Stimulated activated CD8-positive, alpha-beta memory T cell treated with anti-CD3 and anti-CD28 coated beads, Interleukin-7, amount 100 ng/mL, for 48 hours (primary cell): ENCODE results near the gene CIAO3.
"Not testable (repeated sequence)": the region's sequence is repeated elsewhere in the genome, so short reads cannot be mapped to it uniquely, and the experiment has no call there.

Experiments
- DNase-seq, 2 donors: peaks; one replicate each; pipeline ENCODE4 v3.0.0-alpha.2; 2020; ENCODE audit warnings: low read depth in 1 of 2; ENCODE audit errors: extremely low read depth in 1 of 2

The CIAO3 gene

DNA sequence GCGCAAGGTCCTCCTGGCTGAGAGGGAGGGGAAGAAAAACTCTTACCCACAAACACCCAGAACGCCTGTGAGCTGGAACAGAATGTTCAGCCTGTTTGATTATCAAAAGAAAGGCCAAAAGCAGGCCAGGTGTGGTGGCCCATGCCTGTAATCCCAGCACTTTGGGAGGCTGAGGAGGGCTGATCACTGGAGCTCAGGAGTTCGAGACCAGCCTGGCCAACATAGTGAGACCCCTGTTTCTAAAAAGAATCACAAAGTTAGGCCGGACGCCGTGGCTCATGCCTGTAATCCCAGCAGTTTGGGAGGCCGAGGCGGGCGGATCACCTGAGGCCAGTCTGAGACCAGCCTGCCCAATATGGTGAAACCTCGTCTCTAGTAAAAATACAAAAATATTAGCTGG is 35.5 kb upstream of the CIAO3 start:
- DNase-seq, result not testable (repeated sequence)

DNA sequence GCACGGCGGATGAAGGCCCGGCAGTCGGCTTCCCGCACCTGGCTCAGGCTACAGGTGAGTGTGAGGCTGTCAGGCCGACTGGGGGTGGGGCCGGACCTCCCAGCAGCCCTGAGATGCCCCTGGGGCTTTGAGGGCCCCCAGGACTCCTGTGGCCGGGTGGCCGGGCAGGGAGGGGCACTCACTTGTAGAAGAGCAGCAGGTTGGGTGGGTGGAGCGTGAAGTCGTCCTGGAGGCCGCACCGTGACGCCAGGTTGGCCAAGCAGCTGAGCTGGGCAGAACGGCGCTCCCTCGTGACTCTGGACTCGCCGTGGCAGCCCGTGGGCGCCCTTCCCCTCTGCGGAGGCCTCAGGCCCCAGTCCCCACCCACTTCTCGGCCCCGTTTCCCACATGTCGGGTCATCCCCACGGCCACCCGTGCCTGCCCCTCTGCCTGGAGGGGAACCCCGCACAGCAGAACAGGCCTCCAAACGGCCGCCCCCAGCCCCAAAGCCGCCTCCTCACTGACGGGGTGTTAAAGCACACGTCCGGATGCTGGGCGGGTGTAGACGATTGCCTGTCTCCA is 34.5 kb upstream of the CIAO3 start:
- DNase-seq, result no peak

DNA sequence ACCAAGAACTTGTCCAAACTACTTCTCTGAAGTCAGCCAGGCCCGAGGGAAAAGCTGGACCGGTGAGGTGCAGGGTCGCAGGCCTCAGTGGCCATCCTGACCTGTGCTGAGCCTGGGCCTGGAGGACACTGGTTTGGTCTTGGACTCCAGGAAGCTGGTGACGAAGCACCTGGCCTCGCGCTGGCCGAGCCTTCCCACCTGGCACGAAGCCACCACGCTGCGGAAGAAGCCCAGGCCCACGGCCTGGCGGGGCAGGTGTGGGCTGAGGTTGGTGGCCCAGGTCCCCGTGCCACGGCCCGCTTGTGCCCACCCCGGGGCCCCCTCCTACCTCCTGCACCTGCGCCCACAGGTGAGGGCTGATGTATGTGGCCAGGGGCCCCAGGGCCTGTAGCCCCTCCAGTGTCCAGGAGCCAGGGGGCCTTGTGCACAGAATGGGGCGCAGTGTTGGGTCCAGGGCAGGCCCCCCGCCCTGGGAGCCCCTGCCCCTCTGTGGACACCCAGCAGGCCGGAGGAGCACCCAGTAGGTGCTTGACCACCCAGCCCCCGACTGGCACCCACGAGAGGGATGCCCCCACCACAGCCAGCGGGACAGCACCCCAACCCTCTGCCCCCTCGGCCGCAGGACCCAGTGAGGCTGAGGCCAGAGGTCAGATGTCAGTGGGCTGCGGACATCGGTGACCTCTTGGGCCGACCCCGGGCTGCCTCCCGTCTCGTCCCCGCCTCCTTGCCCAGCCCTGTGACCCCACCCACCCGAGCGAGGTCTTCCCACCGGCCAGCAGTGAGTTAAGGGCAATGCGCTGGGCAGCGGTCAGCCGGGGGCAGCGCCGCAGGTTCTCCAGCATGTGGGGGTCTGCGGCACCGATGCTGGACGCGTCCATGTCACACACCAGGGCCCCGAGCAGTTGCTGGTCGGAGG is 33.5 kb upstream of the CIAO3 start:
- no peak for DNase-seq

DNA sequence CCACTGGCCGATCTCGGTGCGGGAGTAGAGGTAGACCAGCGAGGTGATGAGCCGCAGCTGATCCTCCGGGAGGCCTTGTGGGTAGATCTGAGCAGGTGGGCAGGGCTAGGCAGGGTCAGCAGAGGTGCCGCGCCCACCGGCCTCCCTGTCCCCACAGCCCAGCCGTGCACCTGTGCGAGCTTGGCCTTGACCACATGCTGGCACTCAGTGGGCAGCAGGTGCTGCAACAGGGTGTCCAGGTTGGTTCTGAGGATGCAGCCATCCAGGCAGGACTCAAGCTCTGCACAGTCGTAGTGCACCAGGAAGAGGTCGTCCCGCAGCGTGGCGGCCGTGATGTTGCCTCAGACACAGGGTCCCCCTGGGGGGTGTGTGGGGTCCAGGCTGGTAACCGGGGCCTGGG is 32.2 kb upstream of the CIAO3 start:
- DNase-seq, result no peak

DNA sequence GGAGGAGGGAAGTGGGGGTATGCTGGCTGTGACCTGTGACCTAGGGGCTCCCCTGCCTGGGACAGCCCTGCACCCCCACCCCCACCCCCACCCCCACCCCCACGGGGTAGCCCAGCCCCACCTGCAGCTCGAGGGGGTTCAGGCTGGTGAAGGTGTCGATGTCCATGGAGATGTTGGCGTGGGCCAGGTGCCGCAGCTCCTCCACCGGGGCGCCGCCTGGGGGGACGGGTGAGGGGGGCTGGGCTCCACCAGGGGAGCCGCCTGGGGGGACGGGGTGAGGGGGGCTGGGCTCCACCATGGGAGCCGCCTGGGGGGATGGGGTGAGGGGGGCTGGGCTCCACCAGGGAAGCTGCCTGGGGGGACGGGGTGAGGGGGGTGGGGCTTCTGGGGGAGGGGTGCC is 29.6 kb upstream of the CIAO3 start:
- DNase-seq, result no peak

DNA sequence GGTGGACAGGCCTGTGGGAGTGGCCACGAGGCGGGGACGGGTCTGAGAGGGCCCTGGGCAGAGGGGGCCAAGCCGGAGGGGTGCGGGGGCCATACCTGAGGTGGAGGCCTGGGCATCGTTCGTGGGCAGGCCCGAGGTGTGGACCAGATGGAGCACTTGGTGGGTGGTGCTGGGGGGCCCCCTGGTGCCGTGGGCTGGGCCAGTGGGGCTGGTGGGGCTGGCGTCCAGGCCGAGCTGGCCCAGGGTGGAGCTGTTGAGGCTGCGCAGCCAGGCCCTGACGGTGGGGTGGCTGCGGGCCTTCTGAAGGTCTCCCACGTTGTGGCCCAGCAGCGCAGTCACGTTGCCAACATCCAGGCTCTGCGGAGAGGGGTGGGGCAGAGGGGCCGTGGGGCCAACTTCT is 29.1 kb upstream of the CIAO3 start:
- no peak for DNase-seq

DNA sequence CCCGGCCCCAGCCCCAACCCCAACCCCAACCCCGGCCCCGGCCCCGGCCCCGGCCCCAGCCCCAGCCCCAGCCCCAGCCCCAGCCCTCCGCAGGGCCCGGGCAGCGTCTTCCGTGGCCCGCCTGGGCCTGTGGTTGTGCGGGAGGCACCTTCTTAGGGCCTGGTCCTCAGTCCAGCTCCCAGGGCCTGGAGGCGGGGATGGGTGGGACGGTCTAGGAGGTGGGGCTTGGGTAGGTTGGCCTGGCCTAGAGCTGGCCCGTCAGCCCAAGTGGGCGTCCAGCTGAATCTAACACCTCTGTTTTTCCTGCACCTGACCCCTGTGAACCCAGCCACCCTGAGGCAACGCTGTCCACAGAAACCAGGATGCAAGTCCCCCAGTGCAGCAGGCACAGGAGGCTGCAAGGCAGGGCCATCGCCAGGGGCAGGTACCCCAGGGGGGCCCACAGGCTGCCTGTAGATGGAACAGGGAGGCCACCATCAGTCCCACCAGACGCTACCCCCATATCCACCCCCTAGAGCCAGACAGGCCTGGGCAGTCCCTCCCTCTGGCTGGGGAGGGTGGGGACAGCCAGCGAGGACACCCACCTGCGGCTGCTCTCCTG is 28.5 kb upstream of the CIAO3 start:
- DNase-seq, result no peak

DNA sequence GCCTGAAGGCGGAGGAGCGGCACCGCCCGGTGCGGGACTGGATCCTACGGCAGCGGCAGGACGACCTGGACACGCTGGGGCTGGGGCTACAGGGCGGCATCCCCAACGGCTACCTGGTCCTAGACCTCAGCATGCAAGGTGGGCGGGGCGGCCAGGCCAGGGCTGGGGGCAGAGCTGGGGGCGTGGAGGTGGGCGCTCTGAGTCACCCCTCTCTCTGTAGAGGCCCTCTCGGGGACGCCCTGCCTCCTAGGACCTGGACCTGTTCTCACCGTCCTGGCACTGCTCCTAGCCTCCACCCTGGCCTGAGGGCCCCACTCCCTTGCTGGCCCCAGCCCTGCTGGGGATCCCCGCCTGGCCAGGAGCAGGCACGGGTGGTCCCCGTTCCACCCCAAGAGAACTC is 27.6 kb upstream of the CIAO3 start:
- DNase-seq, result no peak

DNA sequence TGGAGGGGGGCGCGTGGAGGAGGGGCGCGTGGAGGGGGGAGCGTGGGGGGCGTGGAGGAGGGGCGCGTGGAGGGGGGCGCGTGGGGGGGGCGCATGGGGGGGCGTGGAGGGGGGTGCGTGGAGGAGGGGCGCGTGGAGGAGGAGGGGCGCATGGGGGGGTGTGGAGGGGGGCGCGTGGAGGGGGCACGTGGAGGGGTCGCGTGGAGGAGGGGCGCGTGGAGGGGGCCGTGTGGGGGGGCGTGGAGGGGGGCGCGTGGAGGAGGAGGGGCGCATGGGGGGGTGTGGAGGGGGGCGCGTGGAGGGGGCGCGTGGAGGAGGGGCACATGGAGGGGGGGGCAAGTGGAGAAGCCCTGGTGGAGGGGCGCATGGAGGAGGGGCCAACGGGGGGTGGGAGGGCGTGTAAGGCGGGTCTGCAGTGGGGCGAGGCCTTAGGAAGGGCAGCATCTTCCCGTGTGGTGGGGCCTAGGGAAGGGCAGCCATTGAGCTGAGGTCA is 27.0 kb upstream of the CIAO3 start:
- no peak for DNase-seq

DNA sequence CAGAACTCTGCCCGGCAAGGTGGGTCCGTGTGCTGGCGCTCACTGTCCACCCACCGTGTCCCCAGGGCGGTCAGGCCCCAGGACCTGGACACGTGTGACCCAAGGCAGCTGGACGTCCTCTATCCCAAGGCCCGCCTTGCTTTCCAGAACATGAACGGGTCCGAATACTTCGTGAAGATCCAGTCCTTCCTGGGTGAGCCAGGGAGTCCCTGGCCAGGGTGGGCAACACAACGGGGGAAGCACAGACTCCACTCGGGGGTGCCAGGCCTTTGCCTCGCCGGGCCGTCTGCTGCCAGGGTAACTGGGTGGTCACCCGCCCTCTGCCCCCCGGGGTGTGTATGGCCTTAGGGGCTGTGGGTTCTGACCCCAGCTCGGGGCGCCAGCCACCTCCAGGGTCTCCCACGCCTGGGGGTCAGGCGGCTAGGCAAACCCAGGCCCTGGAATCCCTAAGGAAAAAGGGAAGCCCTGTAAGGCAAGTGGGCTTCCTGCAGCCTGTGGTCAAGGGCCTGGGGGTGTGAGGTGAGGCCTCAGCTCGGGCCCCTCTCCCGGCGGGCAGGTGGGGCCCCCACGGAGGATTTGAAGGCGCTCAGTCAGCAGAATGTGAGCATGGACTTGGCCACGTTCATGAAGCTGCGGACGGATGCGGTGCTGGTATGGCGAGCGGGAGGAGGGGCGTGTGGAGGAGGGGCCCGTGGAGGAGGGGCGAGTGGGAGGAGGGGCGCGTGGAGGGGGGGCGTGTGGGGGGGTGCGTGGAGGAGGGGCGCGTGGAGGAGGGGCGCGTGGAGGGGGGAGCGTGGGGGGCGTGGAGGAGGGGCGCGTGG is 26.2 kb upstream of the CIAO3 start:
- no peak for DNase-seq

DNA sequence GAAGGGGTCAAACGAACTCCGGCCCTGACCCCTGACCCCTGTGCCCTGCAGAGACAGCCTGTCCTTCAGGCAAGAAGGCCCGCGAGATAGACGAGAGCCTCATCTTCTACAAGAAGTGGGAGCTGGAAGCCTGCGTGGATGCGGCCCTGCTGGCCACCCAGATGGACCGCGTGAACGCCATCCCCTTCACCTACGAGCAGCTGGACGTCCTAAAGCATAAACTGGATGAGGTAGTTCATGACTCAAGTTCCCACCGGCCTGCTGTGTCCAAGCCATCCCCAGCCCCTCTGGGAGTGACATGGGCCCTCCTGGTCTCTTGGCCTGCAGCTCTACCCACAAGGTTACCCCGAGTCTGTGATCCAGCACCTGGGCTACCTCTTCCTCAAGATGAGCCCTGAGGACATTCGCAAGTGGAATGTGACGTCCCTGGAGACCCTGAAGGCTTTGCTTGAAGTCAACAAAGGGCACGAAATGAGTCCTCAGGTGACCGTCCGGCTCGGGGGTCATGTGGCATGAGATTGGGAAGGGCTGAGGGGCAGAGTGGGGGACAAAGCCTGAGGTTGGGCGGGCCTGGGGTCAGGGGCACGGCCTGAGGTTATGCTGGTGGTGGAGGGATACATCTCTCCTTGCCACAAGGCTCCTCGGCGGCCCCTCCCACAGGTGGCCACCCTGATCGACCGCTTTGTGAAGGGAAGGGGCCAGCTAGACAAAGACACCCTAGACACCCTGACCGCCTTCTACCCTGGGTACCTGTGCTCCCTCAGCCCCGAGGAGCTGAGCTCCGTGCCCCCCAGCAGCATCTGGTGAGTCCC is 25.4 kb upstream of the CIAO3 start:
- no peak for DNase-seq

DNA sequence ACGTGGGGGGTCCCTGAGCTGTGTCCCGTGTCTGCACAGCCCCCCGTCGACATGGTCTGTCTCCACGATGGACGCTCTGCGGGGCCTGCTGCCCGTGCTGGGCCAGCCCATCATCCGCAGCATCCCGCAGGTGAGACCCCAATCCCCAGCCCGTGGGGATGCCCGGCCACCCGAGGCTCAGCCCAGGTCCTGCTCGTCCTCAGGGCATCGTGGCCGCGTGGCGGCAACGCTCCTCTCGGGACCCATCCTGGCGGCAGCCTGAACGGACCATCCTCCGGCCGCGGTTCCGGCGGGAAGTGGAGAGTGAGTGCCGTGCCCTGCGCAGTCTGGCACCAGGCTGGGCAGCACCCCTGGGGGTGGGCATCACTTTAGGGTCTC is 24.7 kb upstream of the CIAO3 start:
- DNase-seq, result no peak

DNA sequence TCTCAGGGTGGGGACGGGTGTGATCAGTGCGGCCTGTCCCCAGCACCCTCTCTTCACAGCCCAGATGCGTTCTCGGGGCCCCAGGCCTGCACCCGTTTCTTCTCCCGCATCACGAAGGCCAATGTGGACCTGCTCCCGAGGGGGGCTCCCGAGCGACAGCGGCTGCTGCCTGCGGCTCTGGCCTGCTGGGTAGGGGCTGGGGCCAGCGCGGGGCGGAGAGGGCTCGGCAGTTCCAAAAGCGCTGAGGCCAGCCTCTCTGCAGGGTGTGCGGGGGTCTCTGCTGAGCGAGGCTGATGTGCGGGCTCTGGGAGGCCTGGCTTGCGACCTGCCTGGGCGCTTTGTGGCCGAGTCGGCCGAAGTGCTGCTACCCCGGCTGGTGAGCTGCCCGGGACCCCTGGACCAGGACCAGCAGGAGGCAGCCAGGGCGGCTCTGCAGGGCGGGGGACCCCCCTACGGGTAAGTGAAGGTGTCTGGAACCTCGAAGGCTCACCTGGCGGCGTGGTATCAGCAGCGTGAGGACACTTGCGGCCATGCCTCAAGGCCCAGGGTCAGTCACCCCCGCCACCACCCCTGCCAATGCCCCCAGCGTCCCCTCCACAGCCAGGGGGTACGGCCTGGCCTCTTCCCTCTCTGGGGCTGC is 24.2 kb upstream of the CIAO3 start:
- DNase-seq, result no peak

DNA sequence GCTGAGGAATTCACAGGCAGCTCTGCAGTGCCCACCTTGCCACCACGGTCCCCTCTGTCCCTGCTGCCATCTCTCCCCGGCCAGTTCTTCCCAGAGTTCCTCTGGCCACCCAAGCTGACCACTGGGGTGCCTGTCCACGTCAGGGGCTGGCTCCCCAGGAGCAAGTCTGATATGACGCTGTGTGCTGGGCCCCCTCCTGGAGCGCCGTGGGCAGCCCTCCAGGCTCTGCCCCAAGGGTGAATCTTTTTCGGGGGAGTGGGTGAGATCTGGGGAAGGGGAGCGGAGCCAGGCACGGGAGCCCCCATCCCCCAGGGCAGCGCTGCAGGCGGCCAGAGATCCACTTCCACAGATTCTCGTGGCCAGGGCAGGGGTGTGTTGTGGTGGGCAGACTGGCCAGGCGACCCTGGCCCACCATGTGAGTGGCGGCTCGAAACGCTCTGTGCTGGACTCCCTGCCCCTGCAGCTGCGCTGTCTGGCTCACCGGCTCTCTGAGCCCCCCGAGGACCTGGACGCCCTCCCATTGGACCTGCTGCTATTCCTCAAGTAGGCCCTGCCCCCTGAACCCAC is 23.5 kb upstream of the CIAO3 start:
- DNase-seq, result no peak

DNA sequence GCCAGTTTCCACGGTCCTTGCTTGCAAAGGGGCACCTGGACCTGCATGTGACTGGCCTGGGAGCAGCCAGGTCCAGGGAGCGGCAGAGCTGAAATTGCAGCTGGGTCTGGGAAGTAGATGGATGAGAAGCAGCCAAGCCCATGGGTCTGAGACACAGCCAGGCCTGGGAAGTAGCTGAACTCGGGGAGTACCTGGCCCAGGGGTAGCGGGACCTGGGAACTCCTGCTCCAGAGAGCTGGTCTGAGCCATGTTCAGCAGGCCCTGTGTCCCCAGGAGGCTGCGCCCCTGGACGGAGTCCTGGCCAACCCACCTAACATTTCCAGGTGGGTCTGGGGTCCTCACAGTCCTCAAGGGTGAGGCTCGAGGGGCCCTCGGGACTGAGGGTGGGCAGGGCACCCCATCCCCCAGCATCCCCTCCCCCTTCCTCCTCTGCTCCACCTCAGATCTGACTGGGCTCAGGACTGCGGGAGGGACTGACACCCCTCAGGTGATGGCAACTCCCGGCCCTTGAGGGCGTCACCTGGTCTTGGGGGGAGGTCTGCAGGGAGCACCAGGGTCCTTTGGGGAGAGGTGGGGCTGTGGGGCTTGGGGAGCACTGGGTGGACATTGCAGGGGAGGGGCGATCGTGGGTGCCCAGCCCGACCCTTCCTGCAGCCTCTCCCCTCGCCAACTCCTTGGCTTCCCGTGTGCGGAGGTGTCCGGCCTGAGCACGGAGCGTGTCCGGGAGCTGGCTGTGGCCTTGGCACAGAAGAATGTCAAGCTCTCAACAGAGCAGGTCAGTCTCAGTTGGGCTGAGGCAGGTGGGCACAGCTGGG is 22.8 kb upstream of the CIAO3 start:
- DNase-seq, result no peak

DNA sequence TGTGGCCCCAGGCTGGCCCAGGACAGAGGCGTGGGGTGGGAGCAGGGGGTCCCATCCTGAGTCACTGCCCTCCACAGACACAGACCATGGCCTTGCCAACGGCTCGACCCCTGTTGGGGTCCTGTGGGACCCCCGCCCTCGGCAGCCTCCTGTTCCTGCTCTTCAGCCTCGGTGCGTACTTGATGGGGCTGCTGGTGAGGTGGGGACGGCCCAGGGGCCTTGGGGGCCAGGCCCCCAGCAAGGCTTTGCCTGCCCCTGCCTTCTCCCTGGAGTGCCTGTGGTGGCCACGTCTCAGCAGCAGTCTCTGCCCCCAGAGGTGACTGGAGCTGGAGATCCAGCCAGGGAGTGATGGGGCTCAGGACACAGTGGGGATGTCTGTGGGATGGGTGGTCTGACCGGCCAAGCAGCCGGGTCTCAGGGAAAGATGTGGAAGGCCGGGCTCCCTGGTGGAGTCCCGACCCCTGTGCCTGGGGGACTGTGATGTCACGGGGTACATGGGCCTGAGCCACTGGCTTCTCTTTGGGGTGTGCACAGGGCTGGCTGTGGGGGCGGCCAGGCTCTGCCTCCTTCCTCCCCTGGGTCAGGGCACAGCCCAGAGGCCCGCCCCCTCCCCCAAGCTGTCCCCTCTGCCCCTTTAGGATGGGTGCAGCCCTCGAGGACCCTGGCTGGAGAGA is 21.9 kb upstream of the CIAO3 start:
- DNase-seq, result no peak

DNA sequence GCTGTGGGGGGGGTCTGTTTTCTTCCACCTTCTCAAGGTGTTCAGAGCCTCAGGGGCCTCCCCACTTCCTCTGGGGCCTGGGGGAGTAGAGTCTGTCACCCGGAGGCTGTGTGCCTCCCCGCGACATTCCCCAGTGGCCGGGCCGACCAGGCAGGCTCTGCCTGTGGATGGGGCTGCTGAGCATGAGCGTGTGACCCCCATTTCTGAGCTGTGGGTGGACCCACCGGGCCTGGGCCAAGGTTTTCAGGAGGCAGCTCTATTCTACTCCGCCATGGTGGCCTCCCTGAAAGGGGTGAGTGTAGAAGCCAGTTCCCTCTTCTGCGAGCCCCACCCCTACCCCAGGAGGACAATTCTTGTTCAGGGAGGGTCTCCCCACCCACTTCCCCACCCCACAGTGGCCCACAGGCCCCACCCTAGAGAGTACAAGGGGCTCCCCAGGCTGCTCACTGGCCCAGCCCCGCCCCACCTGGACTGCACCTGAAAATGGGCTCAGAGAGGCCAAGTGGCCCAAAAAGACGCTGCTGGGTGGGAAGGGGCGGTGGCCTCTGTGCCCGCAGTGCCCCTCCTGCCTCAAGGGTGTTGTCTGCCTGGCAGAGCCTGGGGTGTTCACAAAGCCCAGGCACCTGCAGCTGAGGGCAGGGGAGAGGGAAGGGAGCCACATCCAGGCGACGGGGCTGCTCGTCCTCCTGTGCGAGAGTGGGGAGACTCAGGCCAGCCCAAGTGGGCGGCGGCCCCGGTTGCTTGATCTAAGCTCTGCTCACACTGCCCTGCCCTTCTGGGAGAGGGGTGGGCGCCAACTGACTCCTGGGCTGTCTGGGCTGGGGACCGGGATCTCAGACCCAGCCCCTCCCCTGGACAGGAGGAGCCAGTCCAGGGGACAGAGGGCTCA is 21.1 kb upstream of the CIAO3 start:
- no peak for DNase-seq
